GM23338 (cell line): ENCODE measurements around the gene OR52D1.

ENCODE experiments used
- CREB1 ChIP-seq: fragments of 250-450 bp; sonication (Bioruptor Pico); IDR thresholded peaks from 2 replicates; pipeline ENCODE4 v1.5.0; 2020; ENCODE audit warnings: low read depth, mild to moderate bottlenecking, moderate library complexity
- EZH2 ChIP-seq: fragments of 200-600 bp; sonication (generic); IDR thresholded peaks from one replicate; pipeline ENCODE4 v1.8.0; 2017; ENCODE audit warnings: antibody characterized with exemption, mild to moderate bottlenecking, low read depth; ENCODE audit not compliant: unreplicated experiment
- POLR2AphosphoS5 ChIP-seq: IDR thresholded peaks from 2 replicates; pipeline ENCODE4 v1.6.1; 2016; ENCODE audit warnings: antibody characterized with exemption, low read depth
- REST ChIP-seq: IDR thresholded peaks from one replicate; pipeline ENCODE4 v1.6.1; 2018; ENCODE audit warnings: antibody characterized with exemption; ENCODE audit not compliant: unreplicated experiment
- TF ChIP-seq, protein P1 (sequence below), 2 experiments: fragments of 200-600 bp in 1 of 2; sonication (generic) in 1 of 2; conservative IDR thresholded peaks; 2 replicates each; pipeline versions ENCODE4 v1.5.1 to v1.6.1; 2016 to 2017; ENCODE audit warnings: antibody characterized with exemption in 2 of 2, low read depth in 2 of 2, mild to moderate bottlenecking in 2 of 2, moderate library complexity in 1 of 2

- TF ChIP-seq, protein P1, sequence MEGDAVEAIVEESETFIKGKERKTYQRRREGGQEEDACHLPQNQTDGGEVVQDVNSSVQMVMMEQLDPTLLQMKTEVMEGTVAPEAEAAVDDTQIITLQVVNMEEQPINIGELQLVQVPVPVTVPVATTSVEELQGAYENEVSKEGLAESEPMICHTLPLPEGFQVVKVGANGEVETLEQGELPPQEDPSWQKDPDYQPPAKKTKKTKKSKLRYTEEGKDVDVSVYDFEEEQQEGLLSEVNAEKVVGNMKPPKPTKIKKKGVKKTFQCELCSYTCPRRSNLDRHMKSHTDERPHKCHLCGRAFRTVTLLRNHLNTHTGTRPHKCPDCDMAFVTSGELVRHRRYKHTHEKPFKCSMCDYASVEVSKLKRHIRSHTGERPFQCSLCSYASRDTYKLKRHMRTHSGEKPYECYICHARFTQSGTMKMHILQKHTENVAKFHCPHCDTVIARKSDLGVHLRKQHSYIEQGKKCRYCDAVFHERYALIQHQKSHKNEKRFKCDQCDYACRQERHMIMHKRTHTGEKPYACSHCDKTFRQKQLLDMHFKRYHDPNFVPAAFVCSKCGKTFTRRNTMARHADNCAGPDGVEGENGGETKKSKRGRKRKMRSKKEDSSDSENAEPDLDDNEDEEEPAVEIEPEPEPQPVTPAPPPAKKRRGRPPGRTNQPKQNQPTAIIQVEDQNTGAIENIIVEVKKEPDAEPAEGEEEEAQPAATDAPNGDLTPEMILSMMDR (conservative IDR thresholded peaks at IDR 0.05; ENCODE audit: low read depth in 2 of 2), result no peak
- TF ChIP-seq CREB1 (CRISPR knock-in tag), result no peak
- TF ChIP-seq POLR2AphosphoS5, result no peak
- TF ChIP-seq EZH2, result no peak
- no peak for TF ChIP-seq REST
Observed at GRCh38 chr11:5486421-5486820, 2.1 kb upstream of the OR52D1 start.
